CD14-positive monocyte (primary cell): ENCODE data around the gene SLC35F1. TPM values are rescaled to one million over a fixed set of nuclear protein-coding genes. Genes with fewer than 3 reads are reported as not detected.

Experiments used
- DNase-seq, 3 donors: peaks; one replicate each; pipeline ENCODE4 v3.0.0-alpha.2; 2011 to 2022
- H2AFZ ChIP-seq: 2 replicates; pipeline ENCODE4 v1.6.0; 2012; ENCODE audit warnings: mild to moderate bottlenecking, low read depth, low read length, inconsistent platforms; ENCODE audit not compliant: insufficient read depth, poor library complexity, severe bottlenecking
- H3K27ac ChIP-seq, 2 donors: 1 replicate in 1 of 2; 2 replicates in 1 of 2; pipeline ENCODE4 v1.5.1; 2012 to 2013; ENCODE audit warnings: low read length in 2 of 2, control low read depth in 1 of 2, inconsistent platforms in 1 of 2, low read depth in 1 of 2, mild to moderate bottlenecking in 1 of 2
- H3K27me3 ChIP-seq, 2 donors: one replicate each; pipeline versions ENCODE4 v1.6.0 to v1.6.1; 2011 to 2013; ENCODE audit warnings: low read length in 2 of 2; ENCODE audit not compliant: control insufficient read depth in 2 of 2, insufficient read depth in 2 of 2
- H3K36me3 ChIP-seq, 2 donors: replicated peaks in 1 of 2; 1 replicate in 1 of 2; 2 replicates in 1 of 2; pipeline versions ENCODE4 v1.5.1 to v1.6.1; 2012 to 2013; ENCODE audit warnings: low read length in 2 of 2, control low read depth in 1 of 2, inconsistent platforms in 1 of 2, mild to moderate bottlenecking in 1 of 2; ENCODE audit not compliant: insufficient read depth in 2 of 2, control insufficient read depth in 1 of 2
- H3K4me1 ChIP-seq, 2 donors: 1 replicate in 1 of 2; 2 replicates in 1 of 2; pipeline versions ENCODE4 v1.5.1 to v1.6.1; 2012 to 2013; ENCODE audit warnings: low read length in 2 of 2, control low read depth in 1 of 2, inconsistent platforms in 1 of 2, mild to moderate bottlenecking in 1 of 2, moderate library complexity in 1 of 2; ENCODE audit not compliant: insufficient read depth in 2 of 2, control insufficient read depth in 1 of 2
- H3K4me2 ChIP-seq: replicated peaks from 2 replicates; pipeline ENCODE3; 2012; ENCODE audit warnings: low read length, moderate library complexity, mild to moderate bottlenecking; ENCODE audit not compliant: poor library complexity, severe bottlenecking; ENCODE audit errors: extremely low read depth
- H3K4me3 ChIP-seq, 3 experiments: fragments of 200-600 bp in 1 of 3; sonication (generic) in 1 of 3; replicated peaks in 1 of 3; 1 replicate in 2 of 3; 2 replicates in 1 of 3; pipeline ENCODE4 v1.5.1; 2011 to 2013; ENCODE audit warnings: low read length in 3 of 3, mild to moderate bottlenecking in 3 of 3, control low read depth in 2 of 3, low read depth in 2 of 3, inconsistent platforms in 1 of 3, moderate library complexity in 1 of 3
- H3K79me2 ChIP-seq: 2 replicates; pipeline ENCODE4 v1.6.0; 2012; ENCODE audit warnings: mild to moderate bottlenecking, control low read depth, inconsistent platforms, low read length, moderate library complexity; ENCODE audit not compliant: insufficient read depth
- H3K9ac ChIP-seq: 2 replicates; pipeline ENCODE4 v1.6.0; 2017; ENCODE audit warnings: low read length, mild to moderate bottlenecking; ENCODE audit not compliant: insufficient read depth, poor library complexity, severe bottlenecking
- H3K9me3 ChIP-seq, 2 donors: replicated peaks in 1 of 2; 1 replicate in 1 of 2; 2 replicates in 1 of 2; pipeline versions ENCODE4 v1.5.1 to v1.6.1; 2012 to 2013; ENCODE audit warnings: low read length in 2 of 2, control low read depth in 1 of 2; ENCODE audit not compliant: control insufficient read depth in 1 of 2, insufficient read depth in 1 of 2
- H4K20me1 ChIP-seq: 2 replicates; pipeline ENCODE4 v1.6.0; 2012; ENCODE audit warnings: mild to moderate bottlenecking, low read length, control low read depth, moderate library complexity; ENCODE audit not compliant: insufficient read depth
- H3K27ac Mint-ChIP-seq, 7 donors: one replicate each; pipeline ENCODE4 v1.8.0; 2020; ENCODE audit warnings: mild to moderate bottlenecking in 7 of 7, mixed read lengths in 7 of 7, moderate library complexity in 6 of 7, inconsistent platforms in 2 of 7
- H3K27me3 Mint-ChIP-seq, 3 donors: one replicate each; pipeline ENCODE4 v1.8.0; 2021 to 2022; ENCODE audit warnings: low read depth in 3 of 3, mild to moderate bottlenecking in 3 of 3, mixed read lengths in 3 of 3, moderate library complexity in 3 of 3, inconsistent platforms in 1 of 3
- H3K36me3 Mint-ChIP-seq, 2 donors: one replicate each; pipeline ENCODE4 v1.8.0; 2020; ENCODE audit warnings: mixed read lengths in 2 of 2, inconsistent platforms in 1 of 2, mild to moderate bottlenecking in 1 of 2
- H3K4me1 Mint-ChIP-seq: one replicate; pipeline ENCODE4 v1.8.0; 2020; ENCODE audit warnings: mild to moderate bottlenecking, mixed read lengths
- H3K4me3 Mint-ChIP-seq, 2 donors: one replicate each; pipeline ENCODE4 v1.8.0; 2020; ENCODE audit warnings: mild to moderate bottlenecking in 2 of 2, mixed read lengths in 2 of 2, moderate library complexity in 1 of 2
- H3K9me3 Mint-ChIP-seq, 7 donors: one replicate each; pipeline ENCODE4 v1.8.0; 2020 to 2022; ENCODE audit warnings: mixed read lengths in 7 of 7, mild to moderate bottlenecking in 6 of 7, moderate library complexity in 6 of 7, inconsistent platforms in 2 of 7
- CTCF ChIP-seq: fragments of 200-600 bp; IDR thresholded peaks from one replicate; pipeline ENCODE4 v1.8.0; 2022; ENCODE audit warnings: antibody characterized with exemption, mild to moderate bottlenecking
- WGBS: methylation state at CpG from one replicate; pipeline ENCODE4 v1.1.5; 2013; ENCODE audit warnings: missing lambda C conversion rate; ENCODE audit not compliant: insufficient coverage; 5-methylcytosine and 5-hydroxymethylcytosine counted together
- intact Hi-C, 2 donors: fragments of 100-400 bp; cut with micrococcal nuclease; formaldehyde crosslinking; loops; one replicate each; pipeline versions ENCODE4 v1.15.0 to v1.15.1; 2023
- polyA plus RNA-seq, 3 donors: library from polyadenylated mRNA; depleted of rRNA in 1 of 3; unstranded in 2 of 3; stranded (reverse) in 1 of 3; fragments of 300-500 nt in 2 of 3; fragments of >200 nt in 1 of 3; fragmentation: Illumina TruSeq in 2 of 3; gene quantifications; 1 replicate in 2 of 3; 2 replicates in 1 of 3; pipeline ENCODE4 v1.2.3, GENCODE V29; 2012 to 2021

Gene SLC35F1
- polyA plus RNA-seq, 3 donors, result not detected

GRCh38 chr6:117919275-117919674 lies 12.2 kb downstream of the SLC35F1 start:
- Mint-ChIP-seq H3K9me3 (peaks cover 0 to 3% (median 0%) of the 10 kb centered on the region in 7 donors), H3K27me3 (peaks cover 2 to 6% (median 4%) of the 10 kb centered on the region in 3 donors), H3K27ac (no peak overlapping the region), H3K4me1 (no peaks in the 10 kb centered on the region), H3K4me3 (no peak overlapping the region), H3K36me3 (no peaks in the 10 kb centered on the region)
- 12% methylated on average over 5 of the region's 7 CpGs for WGBS
- Histone ChIP-seq H3K27me3 (peaks cover 13 to 21% of the 10 kb centered on the region in 2 donors), H4K20me1 (no peaks in the 10 kb centered on the region), H3K4me2 (no peak overlapping the region), H3K79me2 (no peaks in the 10 kb centered on the region), H3K36me3 (no peaks in the 10 kb centered on the region), H3K4me3 (no peak overlapping the region), H3K9ac (no peak overlapping the region), H2AFZ (no peak overlapping the region), H3K9me3 (no peaks in the 10 kb centered on the region), H3K4me1 (no peaks in the 10 kb centered on the region), H3K27ac (no peak overlapping the region)
- no peak for DNase-seq
- no peak for TF ChIP-seq CTCF
- intact Hi-C loops, result no loop called here

GRCh38 chr6:117919775-117920729 lies 13.0 kb downstream of the SLC35F1 start:
- no peaks in the 10 kb centered on the region for H3K4me1 ChIP-seq
- DNase-seq, result no peak
- Mint-ChIP-seq H3K4me1 (no peaks in the 10 kb centered on the region), H3K36me3 (no peaks in the 10 kb centered on the region), H3K27me3 (peaks cover 2 to 6% (median 4%) of the 10 kb centered on the region in 3 donors), H3K4me3 (no peak overlapping the region), H3K27ac (no peak overlapping the region), H3K9me3 (peaks cover 0 to 4% (median 0%) of the 10 kb centered on the region in 7 donors)
- H3K9me3 ChIP-seq, result no peaks in the 10 kb centered on the region
- no peaks in the 10 kb centered on the region for H3K36me3 ChIP-seq
- no peak for TF ChIP-seq CTCF
- WGBS, result 1% methylated on average over 24 of the region's 39 CpGs
- H3K4me2 ChIP-seq, result no peak overlapping the region
- no peaks in the 10 kb centered on the region for H4K20me1 ChIP-seq
- no peak overlapping the region for H3K9ac ChIP-seq
- intact Hi-C loops, result no loop called here
- H3K79me2 ChIP-seq, result no peaks in the 10 kb centered on the region
- no peak overlapping the region for H2AFZ ChIP-seq
- H3K27me3 ChIP-seq, result peaks cover 13 to 21% of the 10 kb centered on the region in 2 donors
- H3K4me3 ChIP-seq, result no peak overlapping the region
- no peak overlapping the region for H3K27ac ChIP-seq
